ENCODE measurements around the gene SNX10.

SNX10 gene

GRCh38 chr7:26390016-26390415, 98.4 kb downstream of the SNX10 start:
- no peak for TF ChIP-seq ZFX (IDR thresholded peaks at IDR 0.05)
- no peak for TF ChIP-seq CTCF (conservative IDR thresholded peaks at IDR 0.05)

DNA sequence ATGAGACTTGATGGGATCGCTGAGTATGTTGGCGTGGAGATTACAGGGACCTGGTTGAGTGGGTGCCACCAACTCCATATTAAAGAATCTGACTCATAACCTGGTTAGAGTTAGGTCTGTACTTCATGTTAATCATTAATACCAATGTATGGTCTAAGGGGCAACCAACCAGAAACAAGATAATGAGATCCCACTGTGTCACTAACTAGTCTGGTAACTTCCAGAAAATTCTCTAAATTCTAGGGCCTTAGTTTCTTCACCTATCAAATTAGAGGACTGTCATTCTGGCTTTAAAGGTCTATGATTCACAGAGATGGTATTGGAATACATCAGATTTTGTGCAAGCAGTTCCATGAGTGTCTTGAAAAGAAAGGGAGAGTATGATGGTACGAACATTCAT, 102.2 kb downstream of the SNX10 start:
- no peak overlapping the region for H3K27ac ChIP-seq
- TF ChIP-seq ZFX (IDR thresholded peaks at IDR 0.05) (no peak), CTCF (conservative IDR thresholded peaks at IDR 0.05) (no peak)

More at GRCh38 chr7:26390016-26390415, 98.4 kb downstream of the SNX10 start:
- no peak overlapping the region for H3K27ac ChIP-seq

DNA sequence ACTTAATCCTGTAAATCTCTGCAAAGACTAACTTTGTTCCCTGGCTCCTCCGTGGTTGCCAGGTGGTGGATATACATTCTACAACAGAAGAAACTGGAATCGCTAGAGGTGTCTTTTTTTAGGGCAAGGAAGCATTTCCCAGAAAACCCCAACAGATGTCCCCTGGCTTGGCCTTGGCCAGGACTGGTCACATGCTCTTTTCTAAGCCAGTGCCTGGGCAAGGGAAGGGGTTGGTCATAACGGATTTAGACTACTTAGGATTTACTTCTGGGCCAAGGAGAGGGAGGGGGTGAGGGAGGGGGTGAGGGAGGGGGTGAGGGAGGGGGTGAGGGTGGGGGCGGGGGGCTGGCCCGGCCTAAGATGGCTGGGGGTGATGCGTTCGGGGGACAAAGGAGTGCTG, 105.7 kb downstream of the SNX10 start:
- H3K27ac ChIP-seq, result no peak overlapping the region
- TF ChIP-seq CTCF (conservative IDR thresholded peaks at IDR 0.05) (no peak), ZFX (IDR thresholded peaks at IDR 0.05) (no peak)

DNA sequence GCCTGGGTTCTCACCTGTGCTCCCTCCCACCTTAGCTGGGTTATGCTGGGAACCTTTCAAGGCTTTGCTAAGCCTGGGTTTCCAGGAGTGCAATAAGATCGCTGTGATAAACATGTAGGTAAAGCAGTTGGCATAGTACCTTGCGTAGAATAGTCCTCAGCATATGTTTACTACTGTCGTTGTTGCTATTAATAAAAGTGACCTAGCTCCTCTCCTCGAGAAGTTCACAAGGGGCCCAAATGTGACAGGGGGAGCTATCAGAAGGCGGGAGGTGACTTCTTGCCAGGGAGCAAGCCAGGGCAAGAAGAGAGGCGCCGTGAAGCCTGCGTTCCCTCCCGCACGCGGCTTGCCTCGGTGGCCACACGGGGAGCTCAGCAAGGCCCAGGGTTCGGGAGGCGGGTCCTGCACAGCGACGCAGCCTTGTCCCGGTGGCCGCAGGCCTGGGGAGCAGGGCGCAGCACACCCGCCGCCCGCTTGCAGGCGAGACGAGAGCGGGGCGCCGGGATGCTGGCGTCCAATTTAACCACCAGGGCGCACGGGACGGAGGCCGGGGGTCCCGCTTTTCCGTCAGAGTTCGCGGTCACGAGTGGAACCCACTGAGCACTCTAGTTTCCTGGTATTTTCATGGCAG, 106.2 kb downstream of the SNX10 start:
- no peak for TF ChIP-seq ZFX (IDR thresholded peaks at IDR 0.05)
- no peak for TF ChIP-seq CTCF (conservative IDR thresholded peaks at IDR 0.05)
- H3K27ac ChIP-seq, result peak overlapping the region; percentile 58; the same call in 1 of the 2 replicates

- peak overlapping the region; percentile 58 for H3K27ac ChIP-seq
- no peak for TF ChIP-seq CTCF (conservative IDR thresholded peaks at IDR 0.05)
- no peak for TF ChIP-seq ZFX (IDR thresholded peaks at IDR 0.05)
Measured at GRCh38 chr7:26398427-26398755, 106.7 kb downstream of the SNX10 start.

- TF ChIP-seq CTCF (conservative IDR thresholded peaks at IDR 0.05), result peak; percentile 49
- peak; percentile 83 for TF ChIP-seq ZFX (IDR thresholded peaks at IDR 0.05)
- peak overlapping the region; percentile 58 for H3K27ac ChIP-seq
Measured at GRCh38 chr7:26398756-26399509, 107.3 kb downstream of the SNX10 start.

DNA sequence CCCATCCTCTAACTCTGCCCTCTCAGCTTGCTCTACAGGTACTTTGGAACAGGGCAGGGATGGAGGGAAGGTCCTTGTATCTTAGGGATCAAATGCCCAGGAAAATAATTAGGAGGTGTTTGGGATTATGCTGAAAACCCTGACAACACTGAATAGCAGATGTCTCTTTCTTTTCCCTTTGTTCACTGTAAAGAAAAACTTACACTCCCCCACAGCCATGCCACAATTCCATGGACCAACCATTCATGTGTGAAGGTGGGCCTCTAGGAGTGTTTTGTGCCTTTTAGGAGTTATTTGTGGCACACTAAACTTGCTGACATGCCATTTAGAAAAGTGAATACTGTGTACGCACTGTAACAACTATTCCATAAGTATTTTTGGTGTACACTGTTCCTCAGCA, 108.1 kb downstream of the SNX10 start:
- TF ChIP-seq ZFX (IDR thresholded peaks at IDR 0.05) (no peak), CTCF (conservative IDR thresholded peaks at IDR 0.05) (no peak)
- no peak overlapping the region for H3K27ac ChIP-seq
